ENCODE results near the gene RGS19.

RGS19 gene

GRCh38 chr20:64074184-64074789 lies 5.0 kb downstream of the RGS19 start:
- Histone ChIP-seq H3K4me3 (ENCODE audit: extremely low read depth, insufficient read depth, low read length, poor library complexity, severe bottlenecking) (no peak overlapping the region), H3K9me3 (ENCODE audit: control insufficient read depth, low read length) (no peaks in the 10 kb centered on the region)
- WGBS, 2 experiments (ENCODE audit: insufficient coverage in 2 of 2): 94 to 96% methylated on average over 28 of the region's 28 CpGs

GRCh38 chr20:64073476-64074183 lies 5.7 kb downstream of the RGS19 start:
- 95 to 97% methylated on average over 23 to 37 of the region's 37 CpGs for WGBS, 2 experiments (ENCODE audit: insufficient coverage in 2 of 2)
- no peak overlapping the region for H3K27ac ChIP-seq (ENCODE audit: low read depth, low read length, severe bottlenecking)
- H3K4me3 ChIP-seq (ENCODE audit: extremely low read depth, insufficient read depth, low read length, poor library complexity, severe bottlenecking): no peak overlapping the region
- peaks cover 4% of the 10 kb centered on the region for H3K4me1 ChIP-seq (ENCODE audit: control insufficient read depth, insufficient read depth, low read length, poor library complexity, severe bottlenecking)
- H3K9me3 ChIP-seq (ENCODE audit: control insufficient read depth, low read length): no peaks in the 10 kb centered on the region
- peaks cover 7% of the 10 kb centered on the region for H3K36me3 ChIP-seq (ENCODE audit: control insufficient read depth, insufficient read depth, low read length)

More at GRCh38 chr20:64074184-64074789, 5.0 kb downstream of the RGS19 start:
- H3K36me3 ChIP-seq (ENCODE audit: control insufficient read depth, insufficient read depth, low read length): peaks cover 7% of the 10 kb centered on the region
- peaks cover 8% of the 10 kb centered on the region for H3K4me1 ChIP-seq (ENCODE audit: control insufficient read depth, insufficient read depth, low read length, poor library complexity, severe bottlenecking)
- no peak overlapping the region for H3K27ac ChIP-seq (ENCODE audit: low read depth, low read length, severe bottlenecking)

GRCh38 chr20:64072498-64073063 lies 6.7 kb downstream of the RGS19 start:
- no peaks in the 10 kb centered on the region for H3K4me1 ChIP-seq (ENCODE audit: control insufficient read depth, insufficient read depth, low read length, poor library complexity, severe bottlenecking)
- H3K9me3 ChIP-seq (ENCODE audit: control insufficient read depth, low read length): no peaks in the 10 kb centered on the region
- peaks cover 7% of the 10 kb centered on the region for H3K36me3 ChIP-seq (ENCODE audit: control insufficient read depth, insufficient read depth, low read length)
- no peak overlapping the region for H3K4me3 ChIP-seq (ENCODE audit: extremely low read depth, insufficient read depth, low read length, poor library complexity, severe bottlenecking)
- 93 to 96% methylated on average over 11 to 13 of the region's 14 CpGs for WGBS, 2 experiments (ENCODE audit: insufficient coverage in 2 of 2)
- H3K27ac ChIP-seq (ENCODE audit: low read depth, low read length, severe bottlenecking): no peak overlapping the region

- Histone ChIP-seq H3K4me3 (ENCODE audit: extremely low read depth, insufficient read depth, low read length, poor library complexity, severe bottlenecking) (no peak overlapping the region), H3K4me1 (ENCODE audit: control insufficient read depth, insufficient read depth, low read length, poor library complexity, severe bottlenecking) (no peaks in the 10 kb centered on the region), H3K27ac (ENCODE audit: low read depth, low read length, severe bottlenecking) (no peak overlapping the region), H3K9me3 (ENCODE audit: control insufficient read depth, low read length) (no peaks in the 10 kb centered on the region), H3K36me3 (ENCODE audit: control insufficient read depth, insufficient read depth, low read length) (peaks cover 7% of the 10 kb centered on the region)
- 94 to 95% methylated on average over 26 to 30 of the region's 30 CpGs for WGBS, 2 experiments (ENCODE audit: insufficient coverage in 2 of 2)
Measured at GRCh38 chr20:64071341-64072332, 7.7 kb downstream of the RGS19 start.

GRCh38 chr20:64070244-64070993 lies 8.9 kb downstream of the RGS19 start:
- Histone ChIP-seq H3K4me3 (ENCODE audit: extremely low read depth, insufficient read depth, low read length, poor library complexity, severe bottlenecking) (no peak overlapping the region), H3K27ac (ENCODE audit: low read depth, low read length, severe bottlenecking) (no peak overlapping the region), H3K4me1 (ENCODE audit: control insufficient read depth, insufficient read depth, low read length, poor library complexity, severe bottlenecking) (no peaks in the 10 kb centered on the region), H3K9me3 (ENCODE audit: control insufficient read depth, low read length) (no peaks in the 10 kb centered on the region), H3K36me3 (ENCODE audit: control insufficient read depth, insufficient read depth, low read length) (peaks cover 7% of the 10 kb centered on the region)
- WGBS, 2 experiments (ENCODE audit: insufficient coverage in 2 of 2): 96 to 97% methylated on average over 28 to 29 of the region's 31 CpGs

GRCh38 chr20:64069614-64070243 lies 9.6 kb downstream of the RGS19 start:
- Histone ChIP-seq H3K9me3 (ENCODE audit: control insufficient read depth, low read length) (no peaks in the 10 kb centered on the region), H3K4me3 (ENCODE audit: extremely low read depth, insufficient read depth, low read length, poor library complexity, severe bottlenecking) (no peak overlapping the region), H3K36me3 (ENCODE audit: control insufficient read depth, insufficient read depth, low read length) (peaks cover 7% of the 10 kb centered on the region), H3K4me1 (ENCODE audit: control insufficient read depth, insufficient read depth, low read length, poor library complexity, severe bottlenecking) (peaks cover 3% of the 10 kb centered on the region), H3K27ac (ENCODE audit: low read depth, low read length, severe bottlenecking) (no peak overlapping the region)
- 50 to 71% methylated on average over 10 to 14 of the region's 14 CpGs for WGBS, 2 experiments (ENCODE audit: insufficient coverage in 2 of 2)

- Histone ChIP-seq H3K36me3 (ENCODE audit: control insufficient read depth, insufficient read depth, low read length) (peaks cover 7% of the 10 kb centered on the region), H3K4me3 (ENCODE audit: extremely low read depth, insufficient read depth, low read length, poor library complexity, severe bottlenecking) (no peak overlapping the region), H3K9me3 (ENCODE audit: control insufficient read depth, low read length) (no peaks in the 10 kb centered on the region), H3K4me1 (ENCODE audit: control insufficient read depth, insufficient read depth, low read length, poor library complexity, severe bottlenecking) (peaks cover 7% of the 10 kb centered on the region), H3K27ac (ENCODE audit: low read depth, low read length, severe bottlenecking) (no peak overlapping the region)
- WGBS, 2 experiments (ENCODE audit: insufficient coverage in 2 of 2): 93 to 94% methylated on average over 20 of the region's 20 CpGs
Measured at GRCh38 chr20:64069209-64069613, 10.1 kb downstream of the RGS19 start.

- WGBS, 2 experiments (ENCODE audit: insufficient coverage in 2 of 2): 80 to 83% methylated on average over 8 to 12 of the region's 12 CpGs
- no peak overlapping the region for H3K4me3 ChIP-seq (ENCODE audit: extremely low read depth, insufficient read depth, low read length, poor library complexity, severe bottlenecking)
- peaks cover 7% of the 10 kb centered on the region for H3K36me3 ChIP-seq (ENCODE audit: control insufficient read depth, insufficient read depth, low read length)
- no peak overlapping the region for H3K27ac ChIP-seq (ENCODE audit: low read depth, low read length, severe bottlenecking)
- peaks cover 11% of the 10 kb centered on the region for H3K4me1 ChIP-seq (ENCODE audit: control insufficient read depth, insufficient read depth, low read length, poor library complexity, severe bottlenecking)
- H3K9me3 ChIP-seq (ENCODE audit: control insufficient read depth, low read length): no peaks in the 10 kb centered on the region
Measured at GRCh38 chr20:64068386-64069208, 10.7 kb downstream of the RGS19 start.

GRCh38 chr20:64067733-64068307 lies 11.5 kb downstream of the RGS19 start:
- H3K27ac ChIP-seq (ENCODE audit: low read depth, low read length, severe bottlenecking): no peak overlapping the region
- no peak overlapping the region for H3K4me3 ChIP-seq (ENCODE audit: extremely low read depth, insufficient read depth, low read length, poor library complexity, severe bottlenecking)
- peaks cover 11% of the 10 kb centered on the region for H3K4me1 ChIP-seq (ENCODE audit: control insufficient read depth, insufficient read depth, low read length, poor library complexity, severe bottlenecking)
- peaks cover under 1% of the 10 kb centered on the region for H3K36me3 ChIP-seq (ENCODE audit: control insufficient read depth, insufficient read depth, low read length)
- 84 to 94% methylated on average over 10 to 12 of the region's 12 CpGs for WGBS, 2 experiments (ENCODE audit: insufficient coverage in 2 of 2)
- no peaks in the 10 kb centered on the region for H3K9me3 ChIP-seq (ENCODE audit: control insufficient read depth, low read length)

Measured in mesodermal cell (in vitro differentiated cells).